HG03378 (cell line): ENCODE data around the gene SPECC1L.
A peak's percentile ranks its signal among the peaks of the same experiment; 100 is the strongest.

Source experiments
- ATAC-seq: cut with Tn5 transposase; IDR thresholded peaks from one replicate; pipeline ENCODE4 v1.9.1; 2021; ENCODE audit warnings: mild to moderate bottlenecking, moderate library complexity; ENCODE audit not compliant: unreplicated experiment

SPECC1L gene

DNA sequence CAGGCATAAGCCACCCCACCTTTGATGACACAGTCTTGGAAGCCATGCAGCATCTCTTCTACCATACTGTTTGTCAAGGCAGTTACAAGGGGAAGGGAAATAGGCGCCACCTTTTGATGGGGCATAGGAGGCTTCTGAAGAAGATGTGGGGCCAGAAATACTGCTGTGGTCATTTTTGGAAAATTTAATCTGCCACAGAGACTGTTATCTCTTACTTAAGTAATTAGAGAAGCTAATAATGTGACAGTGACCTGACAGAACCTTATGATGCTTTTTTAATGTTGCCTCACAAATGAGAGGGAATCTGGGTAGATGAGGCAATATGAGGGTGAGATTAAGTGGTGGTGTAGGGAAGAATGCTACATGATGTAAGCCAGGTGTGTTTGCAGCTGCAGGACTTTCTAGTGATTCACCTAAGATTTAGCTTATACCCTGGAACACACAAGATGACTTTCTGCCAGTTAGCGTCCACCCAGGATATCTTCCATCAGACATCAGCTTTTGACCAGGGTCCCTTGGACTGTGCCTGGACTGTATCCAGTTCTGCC lies 122.5 kb downstream of the SPECC1L start:
- ATAC-seq: no peak

DNA sequence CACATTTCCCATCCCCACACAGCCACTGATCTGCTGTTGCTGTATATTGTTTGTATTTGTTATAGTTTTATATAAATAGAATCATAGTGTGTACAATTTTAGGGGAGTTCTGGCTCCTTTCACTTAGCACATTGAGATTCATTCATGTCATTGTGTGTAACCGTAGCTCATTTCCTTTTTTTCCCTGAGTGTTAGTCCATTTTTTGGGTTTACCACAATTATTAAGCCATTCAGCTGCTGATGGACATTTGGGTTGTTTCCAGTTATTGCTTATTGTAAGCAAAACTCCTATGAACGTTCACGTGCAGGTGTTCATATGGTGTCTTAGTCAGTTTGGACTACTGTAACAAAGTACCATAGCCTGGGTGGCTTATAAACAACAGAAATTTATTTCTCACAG lies 123.2 kb downstream of the SPECC1L start:
- no peak for ATAC-seq

- ATAC-seq: no peak
Observed at GRCh38 chr22:24394254-24394653, 123.6 kb downstream of the SPECC1L start.

DNA sequence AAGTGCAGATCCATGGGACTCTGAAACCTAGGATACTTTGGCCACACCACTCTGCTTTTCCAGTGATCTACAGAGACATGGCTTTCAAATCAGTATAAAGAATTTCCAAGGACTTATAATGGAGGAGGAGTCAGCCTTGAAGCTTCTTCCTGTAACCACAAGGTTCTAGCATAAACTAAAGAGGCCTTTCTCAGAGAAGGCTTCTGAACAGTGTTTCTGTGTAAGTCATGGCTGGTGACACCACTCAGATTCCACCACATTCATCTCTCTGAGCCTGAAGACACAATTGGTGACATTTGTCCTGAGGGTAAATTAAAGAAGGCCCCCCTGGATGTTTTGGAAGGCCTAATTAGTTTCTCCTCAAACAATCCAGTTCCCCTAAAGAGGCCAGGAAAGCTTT lies 127.8 kb downstream of the SPECC1L start:
- ATAC-seq: no peak

GRCh38 chr22:24400034-24400725 lies 129.5 kb downstream of the SPECC1L start:
- peak; percentile 4 for ATAC-seq

DNA sequence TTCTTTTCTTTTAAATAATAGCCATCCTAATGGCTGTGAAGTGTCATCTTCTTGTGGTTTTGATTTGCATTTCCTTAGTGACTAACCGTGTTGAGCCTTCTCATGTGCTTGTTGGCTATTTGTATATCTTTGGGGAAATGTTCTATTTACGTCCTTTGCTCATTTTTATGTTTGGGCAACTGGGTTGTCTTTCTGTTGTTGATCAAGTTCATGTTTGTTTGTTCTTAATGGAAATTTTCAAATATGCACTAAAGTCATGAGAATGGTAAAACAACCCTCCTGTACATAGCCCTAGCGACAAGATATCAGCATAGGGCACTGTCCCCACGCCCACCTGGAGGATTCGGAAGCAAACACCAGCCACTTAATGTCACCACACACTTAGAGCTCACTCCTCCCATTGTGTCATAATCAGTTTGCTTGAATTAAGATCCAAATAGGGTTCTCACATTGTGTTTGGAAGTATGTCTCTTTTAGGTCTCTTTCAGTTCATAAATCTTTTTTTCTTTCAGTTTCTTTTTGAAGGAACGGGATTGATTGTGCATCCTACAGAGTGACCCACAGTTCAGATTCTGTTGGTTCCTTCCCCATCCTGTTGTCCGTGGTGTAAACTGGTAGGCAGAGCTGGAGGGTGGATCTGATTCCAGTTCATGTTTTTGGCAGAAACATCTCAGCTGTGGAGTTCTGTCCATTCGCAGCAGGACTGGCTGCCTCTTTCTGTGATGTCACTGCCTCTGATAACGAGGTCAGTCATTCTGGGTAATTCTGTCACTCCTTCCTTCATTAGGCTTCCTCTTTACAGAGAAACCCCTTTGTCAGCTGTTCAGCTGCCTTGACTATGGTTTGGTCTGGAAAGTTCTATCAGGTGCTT lies 130.3 kb downstream of the SPECC1L start:
- ATAC-seq: peak; percentile 40

GRCh38 chr22:24401931-24402367 lies 131.3 kb downstream of the SPECC1L start:
- ATAC-seq: no peak

DNA sequence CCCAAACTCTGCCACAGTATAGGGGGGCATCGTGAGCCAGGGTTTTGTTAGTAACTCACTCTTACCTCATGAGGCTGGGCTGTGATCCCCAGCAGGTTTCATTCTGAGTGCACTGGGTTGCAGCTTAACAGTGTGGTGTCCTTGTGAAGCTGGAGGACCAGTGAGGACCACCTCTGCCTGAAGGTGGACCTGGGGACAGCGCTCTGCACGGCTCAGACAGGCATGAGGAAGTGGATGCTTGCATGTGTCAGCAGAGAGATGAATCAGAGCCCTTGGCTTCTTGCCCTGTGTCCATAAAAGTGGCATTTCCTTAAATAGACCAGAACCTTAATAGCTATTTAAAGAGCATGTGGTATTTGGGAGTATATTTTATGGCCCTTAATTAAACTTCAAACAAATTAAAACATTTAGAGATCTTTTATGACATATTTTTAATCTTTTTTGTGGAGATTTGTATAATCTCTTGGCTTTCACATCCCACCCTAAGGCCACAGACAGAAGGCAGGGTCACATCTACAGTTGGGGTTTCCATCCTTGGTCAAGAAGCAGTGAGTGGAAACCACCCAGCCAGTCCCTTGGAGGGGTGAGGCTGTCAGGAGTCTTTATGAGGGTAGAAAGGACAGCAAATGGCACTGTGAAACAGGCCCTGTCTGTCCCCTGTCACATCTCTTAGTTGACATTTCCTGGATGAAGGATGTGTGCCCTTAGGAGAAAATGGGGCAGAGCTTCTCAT lies 132.0 kb downstream of the SPECC1L start:
- no peak for ATAC-seq

DNA sequence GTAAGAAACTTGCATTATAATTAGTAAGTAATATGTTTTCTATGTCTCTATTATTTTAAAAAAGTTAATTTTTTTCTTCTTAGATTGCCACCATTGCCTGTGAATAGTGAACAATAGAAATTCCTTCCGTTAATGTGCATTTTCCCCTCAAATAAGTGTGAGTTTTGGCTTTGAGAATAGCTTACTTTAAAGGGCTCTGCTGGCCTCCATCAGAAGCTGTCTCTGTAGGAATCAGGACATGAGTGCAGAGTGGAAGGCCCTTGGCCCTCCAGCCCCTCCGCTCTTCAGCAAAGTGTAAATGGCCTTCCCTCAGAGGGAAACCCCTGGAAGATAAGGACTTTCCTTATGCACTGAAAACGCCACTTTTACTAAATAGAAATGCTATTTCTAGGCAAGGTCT lies 132.7 kb downstream of the SPECC1L start:
- no peak for ATAC-seq

DNA sequence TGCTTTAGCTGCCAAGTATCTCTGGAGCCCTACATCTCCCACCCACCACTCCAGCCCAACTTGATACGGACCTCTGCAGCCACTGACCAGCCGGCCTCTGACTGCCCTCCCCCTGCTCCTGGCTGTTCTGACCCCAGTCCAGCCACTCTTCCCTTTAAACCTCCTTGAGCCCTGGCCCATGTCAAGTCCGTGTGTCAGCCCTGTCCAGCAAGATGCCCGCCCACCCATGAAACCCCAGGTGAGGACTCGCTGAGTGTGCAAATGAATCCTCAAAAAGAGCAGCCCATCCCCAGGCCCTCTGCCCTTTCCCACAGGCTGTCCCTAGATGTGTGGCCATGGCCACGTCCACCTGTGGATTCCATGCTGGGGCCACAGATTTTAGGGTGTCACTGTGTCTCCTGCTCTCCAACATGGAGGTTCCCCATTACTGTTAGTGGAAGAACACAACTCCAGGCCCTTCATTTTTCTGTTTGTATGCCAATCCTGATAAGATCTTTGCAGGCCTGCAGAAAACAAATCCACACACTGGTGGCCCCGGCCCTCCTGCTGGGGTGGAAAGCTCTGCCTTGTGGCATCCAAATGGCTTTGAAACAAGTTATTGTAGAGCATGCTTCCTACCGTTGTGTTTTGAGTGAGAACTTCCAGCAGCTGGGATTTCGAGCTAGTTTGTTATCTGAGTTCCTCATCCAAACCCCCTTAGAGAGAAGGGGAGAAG lies 134.1 kb downstream of the SPECC1L start:
- no peak for ATAC-seq

DNA sequence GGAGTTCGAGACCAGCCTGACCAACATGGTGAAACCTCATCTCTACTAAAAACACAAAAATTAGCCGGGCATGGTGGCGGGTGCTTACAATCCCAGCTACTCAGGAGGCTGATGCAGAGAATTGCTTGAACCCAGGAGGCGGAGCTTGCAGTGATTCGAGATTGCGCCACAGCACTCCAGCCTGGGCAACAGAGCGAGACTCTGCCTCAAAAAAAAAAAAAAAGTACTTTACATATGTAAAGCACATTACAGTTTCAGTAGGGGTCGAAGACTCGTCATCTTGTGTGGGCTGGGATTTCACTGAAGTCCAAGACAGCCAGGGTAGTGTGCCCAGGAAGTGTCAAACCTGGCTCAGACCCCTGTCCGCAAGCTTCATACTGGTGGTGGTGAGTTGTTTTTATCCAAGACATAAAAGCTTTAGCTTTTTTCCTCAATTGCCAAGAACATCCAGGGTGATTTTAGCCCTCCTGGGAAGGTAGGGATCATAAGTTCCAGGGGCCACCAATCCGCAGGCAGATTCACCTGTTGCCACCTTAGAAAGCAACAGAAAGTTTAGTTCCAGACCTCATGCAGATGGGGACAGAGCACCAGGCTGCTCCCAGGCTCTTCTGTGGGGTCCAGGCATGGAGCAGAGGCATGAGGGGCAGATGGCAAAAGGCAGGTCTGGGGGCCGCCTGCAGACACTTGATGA lies 135.1 kb downstream of the SPECC1L start:
- no peak for ATAC-seq

- ATAC-seq: no peak
Observed at GRCh38 chr22:24406322-24407277, 136.0 kb downstream of the SPECC1L start.

DNA sequence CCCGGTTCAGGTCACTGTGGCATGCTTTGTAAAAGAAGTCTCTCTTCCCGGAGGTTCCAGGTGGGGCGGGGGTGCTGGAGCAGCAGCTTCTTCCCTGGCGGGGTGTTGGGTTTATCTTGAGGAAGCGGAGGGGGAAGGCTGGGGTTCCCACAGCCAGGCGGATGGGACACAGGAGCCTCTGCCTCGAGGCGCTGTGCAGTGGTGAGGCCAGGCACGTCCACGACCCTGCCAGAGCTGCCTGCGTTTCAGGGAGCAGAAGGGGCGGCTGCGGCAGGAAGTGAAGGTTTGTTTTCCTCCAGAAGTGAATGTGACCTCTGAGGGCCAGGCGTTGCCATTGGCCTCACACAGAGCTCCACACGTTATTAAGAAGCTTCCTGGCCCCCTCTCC lies 136.6 kb downstream of the SPECC1L start:
- no peak for ATAC-seq

GRCh38 chr22:24407884-24408283 lies 137.3 kb downstream of the SPECC1L start:
- ATAC-seq: no peak

GRCh38 chr22:24408630-24409029 lies 138.0 kb downstream of the SPECC1L start:
- ATAC-seq: no peak

- ATAC-seq: no peak
Observed at GRCh38 chr22:24409707-24410106, 139.1 kb downstream of the SPECC1L start.

DNA sequence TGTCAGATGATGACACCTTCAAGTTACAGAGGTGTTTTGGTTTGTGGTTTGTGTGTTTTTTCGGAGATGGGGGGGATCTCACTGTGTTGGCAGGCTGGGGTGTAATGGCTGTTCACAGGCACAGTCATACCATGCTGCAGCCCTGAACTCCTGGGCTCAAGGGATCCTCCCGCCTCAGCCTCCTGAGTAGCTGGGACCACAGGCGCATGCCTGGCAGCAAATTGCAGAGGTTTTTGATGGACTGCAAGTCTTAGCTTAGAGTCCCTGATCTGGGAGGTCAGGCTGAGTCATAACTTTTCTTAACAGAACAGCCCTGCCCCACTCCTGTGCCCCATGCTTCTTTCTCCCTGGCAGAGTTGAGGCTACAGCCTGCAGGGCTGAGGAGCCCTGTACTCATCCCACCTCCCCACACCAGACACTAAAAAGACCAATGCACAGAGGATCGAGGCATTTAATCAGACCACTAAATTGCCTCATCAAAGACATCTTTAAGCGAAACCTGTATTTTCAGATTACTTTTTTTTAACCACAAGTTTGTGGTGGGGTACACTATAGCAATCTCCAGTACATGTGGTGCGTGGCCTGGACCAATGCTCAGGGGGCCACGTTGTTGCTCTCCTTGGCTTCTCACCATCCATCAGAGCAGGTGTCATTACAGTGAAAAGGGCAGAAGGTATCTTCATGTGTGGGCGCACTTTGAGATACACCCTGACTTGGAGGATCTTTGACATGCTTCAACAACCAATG lies 139.7 kb downstream of the SPECC1L start:
- ATAC-seq: no peak
